ENCODE results near the gene FERD3L.

FERD3L gene

GRCh38 chr7:19098510-19098909 is 46.7 kb downstream of the FERD3L start:
- no peak for DNase-seq

DNA sequence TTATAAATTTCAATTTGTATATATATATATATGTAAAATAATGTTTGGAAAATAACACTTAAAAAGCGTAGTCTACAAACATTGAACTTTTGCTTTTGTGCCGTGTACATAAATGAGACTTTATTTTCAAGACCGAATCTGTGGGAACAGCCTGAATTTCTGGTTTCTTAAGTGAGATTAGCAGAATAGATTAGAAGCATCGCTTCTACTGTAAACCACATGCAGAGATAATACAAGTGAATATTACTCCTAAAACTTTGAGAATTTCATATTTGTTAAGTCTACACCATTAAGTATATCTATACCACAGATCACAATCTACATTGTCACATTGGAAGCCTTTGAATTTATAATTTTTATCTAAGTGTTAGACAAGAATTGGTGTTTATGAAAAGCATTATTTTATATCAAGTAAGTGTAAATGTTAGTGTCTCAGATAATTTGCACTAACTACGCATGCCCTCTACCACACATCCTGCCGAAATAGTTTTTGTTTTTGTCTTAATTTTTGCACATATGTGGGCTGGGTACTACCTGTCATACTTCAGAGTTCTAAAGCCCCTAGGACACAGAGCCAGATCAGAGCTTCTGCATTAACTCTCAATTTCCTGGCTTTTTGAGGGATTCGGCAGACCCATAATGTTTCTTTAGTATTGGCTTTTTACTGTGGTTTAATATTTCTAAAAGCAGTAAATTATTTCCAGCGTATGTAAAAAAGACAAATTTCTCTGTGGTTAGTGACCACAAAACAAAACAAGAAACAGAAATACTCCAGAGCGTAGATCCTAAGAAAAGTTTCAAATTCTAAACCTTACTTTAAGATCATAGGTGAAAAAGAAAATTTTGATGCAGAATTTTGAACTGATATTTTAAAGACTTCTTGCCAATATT is 47.8 kb downstream of the FERD3L start:
- no peak for DNase-seq

DNA sequence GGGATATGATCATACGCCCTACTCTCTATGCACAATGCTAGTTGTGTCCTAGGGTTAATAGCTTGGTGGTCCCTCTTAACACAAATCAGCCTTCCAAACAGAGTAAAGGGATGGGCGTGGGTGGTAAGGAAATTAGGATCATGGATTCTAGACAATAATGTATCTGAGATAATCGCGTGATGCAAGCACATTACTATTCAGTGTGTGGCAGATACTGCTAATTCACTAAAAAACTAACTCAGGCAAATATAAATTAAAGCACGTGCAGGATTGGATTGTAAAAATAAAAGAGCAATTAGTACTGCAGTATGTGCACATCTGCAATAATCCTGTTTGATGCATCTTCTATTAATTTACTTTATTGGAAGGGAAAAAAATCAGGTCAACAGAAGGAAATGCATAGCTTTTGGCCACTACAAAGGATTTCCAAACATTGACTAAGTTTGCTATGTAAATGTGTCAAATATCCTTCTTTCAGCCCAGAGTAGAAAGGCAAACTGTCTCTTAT is 49.8 kb downstream of the FERD3L start:
- no peak for DNase-seq

Data from NCI-H2081 treated with DMSO at 0.1 percent for 48 hours (cell line).